HG02852 (cell line): ENCODE data around the gene APOO.

Source experiments
- ATAC-seq: cut with Tn5 transposase; IDR thresholded peaks from one replicate; pipeline ENCODE4 v1.9.1; 2021; ENCODE audit warnings: mild to moderate bottlenecking, moderate library complexity; ENCODE audit not compliant: unreplicated experiment

APOO gene

GRCh38 chrX:23788946-23789345, 118.8 kb downstream of the APOO start:
- no peak for ATAC-seq

GRCh38 chrX:23788521-23788920, 119.2 kb downstream of the APOO start:
- ATAC-seq = no peak

- no peak for ATAC-seq
Observed at GRCh38 chrX:23787745-23788118, 120.0 kb downstream of the APOO start.

- no peak for ATAC-seq
Observed at GRCh38 chrX:23786268-23786815, 121.4 kb downstream of the APOO start.

- no peak for ATAC-seq
Observed at GRCh38 chrX:23785580-23785979, 122.2 kb downstream of the APOO start.

GRCh38 chrX:23784470-23785331, 123.0 kb downstream of the APOO start:
- ATAC-seq = no peak

GRCh38 chrX:23783589-23784469, 123.9 kb downstream of the APOO start:
- ATAC-seq = no peak
